Astrocyte of the cerebellum (primary cell): Measurements from ENCODE around the gene TAF10.

Source experiments
- DNase-seq: peaks from one replicate; pipeline ENCODE4 v3.0.0-alpha.2; 2011; ENCODE audit warnings: low read depth
- H3K4me3 ChIP-seq: 2 replicates; pipeline ENCODE4 v1.5.1; 2011; ENCODE audit warnings: mild to moderate bottlenecking, low read depth, low read length, moderate library complexity
- CTCF ChIP-seq: IDR thresholded peaks from 2 replicates; pipeline ENCODE4 v1.5.1; 2012; ENCODE audit warnings: low read length, low read depth, moderate library complexity, mild to moderate bottlenecking; ENCODE audit errors: missing control alignments
- in situ Hi-C: cut with HindIII; loops from 2 replicates; pipeline ENCODE4 v1.10.0; 2017; ENCODE audit warnings: low sequenced_read_pairs

TAF10 gene

GRCh38 chr11:6636480-6636879 lies 24.5 kb upstream of the TAF10 start:
- H3K4me3 ChIP-seq, result no peak overlapping the region
- TF ChIP-seq CTCF, result no peak
- no peak for DNase-seq
- in situ Hi-C loops, result no loop called here

GRCh38 chr11:6635082-6635932 lies 23.3 kb upstream of the TAF10 start:
- no peak for TF ChIP-seq CTCF
- in situ Hi-C loops, result no loop called here
- H3K4me3 ChIP-seq, result no peak overlapping the region
- DNase-seq, result no peak

- TF ChIP-seq CTCF, result no peak
- DNase-seq, result no peak
- in situ Hi-C loops, result no loop called here
- no peak overlapping the region for H3K4me3 ChIP-seq
Measured at GRCh38 chr11:6634534-6634933, 22.5 kb upstream of the TAF10 start.

- in situ Hi-C loops, result no loop called here
- H3K4me3 ChIP-seq, result no peak overlapping the region
- no peak for TF ChIP-seq CTCF
- no peak for DNase-seq
Measured at GRCh38 chr11:6633422-6634408, 21.7 kb upstream of the TAF10 start.

- DNase-seq, result no peak
- H3K4me3 ChIP-seq, result no peak overlapping the region
- in situ Hi-C loops, result no loop called here
- no peak for TF ChIP-seq CTCF
Measured at GRCh38 chr11:6632116-6633073, 20.4 kb upstream of the TAF10 start.
